ENCODE measurements around the gene NEK3.

GRCh38 chr13:52125547-52125946, 33.9 kb downstream of the NEK3 start:
- TF ChIP-seq CTCF (conservative IDR thresholded peaks at IDR 0.05; ENCODE audit: low read depth, low read length): no peak
- no peak for TF ChIP-seq CEBPB (IDR thresholded peaks at IDR 0.05; ENCODE audit: low read depth, low read length)
- no peak for TF ChIP-seq POLR2A (IDR thresholded peaks at IDR 0.05; ENCODE audit: low read depth, low read length)
- TF ChIP-seq RAD21 (IDR thresholded peaks at IDR 0.05; ENCODE audit: low read length): no peak
- no peak for TF ChIP-seq RCOR1 (IDR thresholded peaks at IDR 0.05; ENCODE audit: insufficient replicate concordance, low read length)
